CD1c-positive myeloid dendritic cell (primary cell): ENCODE results near the gene KRTAP17-1.
"Not testable (repeated sequence)": the region's sequence is repeated elsewhere in the genome, so short reads cannot be mapped to it uniquely, and the experiment has no call there.

Experiments
- DNase-seq: peaks from one replicate; pipeline ENCODE4 v3.0.0-alpha.2; 2016; ENCODE audit errors: extremely low spot score

The KRTAP17-1 gene

GRCh38 chr17:41304091-41304490 lies 11.4 kb downstream of the KRTAP17-1 start:
- no peak for DNase-seq

- no peak for DNase-seq
Measured at GRCh38 chr17:41302981-41303380, 12.5 kb downstream of the KRTAP17-1 start.

- no peak for DNase-seq
Measured at GRCh38 chr17:41301916-41302901, 13.3 kb downstream of the KRTAP17-1 start, which contains the start of gene KRTAP29-1. Gene KRTAP29-1, minus strand, starts transcription at chr17:41302851. Its CDS starts 0 bp downstream, at chr17:41302851.

GRCh38 chr17:41301204-41301790 lies 14.2 kb downstream of the KRTAP17-1 start:
- no peak for DNase-seq

- DNase-seq, result no peak
Measured at GRCh38 chr17:41298458-41299135, 16.9 kb downstream of the KRTAP17-1 start.

- no peak for DNase-seq
Measured at GRCh38 chr17:41296846-41297245, 18.7 kb downstream of the KRTAP17-1 start.

- no peak for DNase-seq
Measured at GRCh38 chr17:41294016-41294415, 21.5 kb downstream of the KRTAP17-1 start.

GRCh38 chr17:41287050-41287449 lies 28.5 kb downstream of the KRTAP17-1 start:
- peak; percentile 0 for DNase-seq

- peak; percentile 40 for DNase-seq
Measured at GRCh38 chr17:41284546-41284945, 31.0 kb downstream of the KRTAP17-1 start.

GRCh38 chr17:41284043-41284442 lies 31.5 kb downstream of the KRTAP17-1 start:
- DNase-seq, result no peak

GRCh38 chr17:41278176-41278955 lies 37.1 kb downstream of the KRTAP17-1 start:
- DNase-seq, result peak; percentile 0

GRCh38 chr17:41275648-41276190 lies 39.8 kb downstream of the KRTAP17-1 start, which contains the start of gene KRTAP9-7:
Gene KRTAP9-7, plus strand, starts transcription at chr17:41275698. Its CDS starts 0 bp downstream, at chr17:41275698.
- not testable (repeated sequence) for DNase-seq

- DNase-seq, result no peak
Measured at GRCh38 chr17:41271858-41272257, 43.7 kb downstream of the KRTAP17-1 start.

- not testable (repeated sequence) for DNase-seq
Measured at GRCh38 chr17:41271323-41271722, 44.2 kb downstream of the KRTAP17-1 start.

GRCh38 chr17:41267711-41268110 lies 47.8 kb downstream of the KRTAP17-1 start:
- no peak for DNase-seq

- no peak for DNase-seq
Measured at GRCh38 chr17:41265078-41265477, 50.4 kb downstream of the KRTAP17-1 start, which contains the start of gene KRTAP9-6. Gene KRTAP9-6, plus strand, starts transcription at chr17:41265378. Its CDS starts 0 bp downstream, at chr17:41265378.
